Esophagus (tissue), 2 donors: ENCODE data around the gene CCS. TPM values are rescaled to one million over a fixed set of nuclear protein-coding genes. Genes with fewer than 3 reads are reported as not detected.

ENCODE experiments used
- H3K27ac ChIP-seq, 2 donors: one replicate each; pipeline ENCODE4 v1.5.1; 2013; ENCODE audit warnings: low read depth in 2 of 2, mild to moderate bottlenecking in 2 of 2, inconsistent platforms in 1 of 2, low read length in 1 of 2, moderate library complexity in 1 of 2
- H3K27me3 ChIP-seq, 2 donors: one replicate each; pipeline ENCODE4 v1.6.1; 2013; ENCODE audit warnings: low read length in 2 of 2, control low read depth in 1 of 2, mild to moderate bottlenecking in 1 of 2; ENCODE audit not compliant: insufficient read depth in 2 of 2, control insufficient read depth in 1 of 2
- H3K36me3 ChIP-seq, 2 donors: one replicate each; pipeline ENCODE4 v1.6.1; 2013; ENCODE audit warnings: low read length in 1 of 2; ENCODE audit not compliant: control insufficient read depth in 2 of 2, insufficient read depth in 2 of 2
- H3K4me1 ChIP-seq, 2 donors: one replicate each; pipeline ENCODE4 v1.6.1; 2013; ENCODE audit warnings: low read length in 1 of 2; ENCODE audit not compliant: control insufficient read depth in 2 of 2, insufficient read depth in 2 of 2
- H3K4me3 ChIP-seq, 2 donors: one replicate each; pipeline ENCODE4 v1.5.1; 2013; ENCODE audit warnings: low read length in 2 of 2, mild to moderate bottlenecking in 2 of 2, low read depth in 1 of 2, moderate library complexity in 1 of 2
- H3K9me3 ChIP-seq, 2 donors: one replicate each; pipeline ENCODE4 v1.6.1; 2013; ENCODE audit warnings: mild to moderate bottlenecking in 2 of 2, low read depth in 1 of 2, low read length in 1 of 2, moderate library complexity in 1 of 2; ENCODE audit not compliant: control insufficient read depth in 2 of 2, insufficient read depth in 1 of 2
- WGBS, 2 donors: extraction: QIAGEN DNeasy Blood & Tissue Kit; methylation state at CpG; one replicate each; pipeline ENCODE4 v1.1.7; 2013; 5-methylcytosine and 5-hydroxymethylcytosine counted together
- polyA plus RNA-seq, 2 donors: library from polyadenylated mRNA; stranded (reverse); fragments of 200-250 nt; gene quantifications; one replicate each; pipeline ENCODE4 v1.2.3, GENCODE V29; 2013
- donor health status: healthy with polysubstance abuse.
- donor health status: Bipolar disorder and iron deficiency.

Gene CCS
- polyA plus RNA-seq, 2 donors, result 27.9 to 39.8 TPM

GRCh38 chr11:66643745-66644437 lies 50.9 kb downstream of the CCS start:
- no peak overlapping the region for H3K4me3 ChIP-seq
- WGBS, 2 donors, result 82 to 89% methylated on average over 24 of the region's 24 CpGs
- H3K27me3 ChIP-seq, result no peaks in the 10 kb centered on the region
- peaks cover 19 to 26% of the 10 kb centered on the region in 2 donors for H3K36me3 ChIP-seq
- no peaks in the 10 kb centered on the region for H3K9me3 ChIP-seq
- H3K4me1 ChIP-seq, result peaks cover 8 to 14% of the 10 kb centered on the region in 2 donors
- no peak overlapping the region for H3K27ac ChIP-seq

- H3K27me3 ChIP-seq, result no peaks in the 10 kb centered on the region
- no peaks in the 10 kb centered on the region for H3K9me3 ChIP-seq
- peaks cover 8 to 11% of the 10 kb centered on the region in 2 donors for H3K4me1 ChIP-seq
- H3K36me3 ChIP-seq, result peaks cover 10 to 28% of the 10 kb centered on the region in 2 donors
- no peak overlapping the region for H3K27ac ChIP-seq
- no peak overlapping the region for H3K4me3 ChIP-seq
- 77 to 84% methylated on average over 4 of the region's 4 CpGs for WGBS, 2 donors
Measured at GRCh38 chr11:66646828-66647227, 53.8 kb downstream of the CCS start.

GRCh38 chr11:66649903-66650302 lies 56.9 kb downstream of the CCS start:
- no peaks in the 10 kb centered on the region for H3K9me3 ChIP-seq
- 86 to 87% methylated on average over 5 of the region's 5 CpGs for WGBS, 2 donors
- H3K36me3 ChIP-seq, result peaks cover 5 to 23% of the 10 kb centered on the region in 2 donors
- no peak overlapping the region for H3K4me3 ChIP-seq
- H3K27ac ChIP-seq, result no peak overlapping the region
- H3K27me3 ChIP-seq, result no peaks in the 10 kb centered on the region
- peaks cover 4% of the 10 kb centered on the region in 2 donors for H3K4me1 ChIP-seq

GRCh38 chr11:66651016-66651415 lies 58.0 kb downstream of the CCS start:
- no peaks in the 10 kb centered on the region for H3K27me3 ChIP-seq
- 83 to 94% methylated on average over 2 of the region's 2 CpGs for WGBS, 2 donors
- H3K9me3 ChIP-seq, result no peaks in the 10 kb centered on the region
- no peak overlapping the region for H3K27ac ChIP-seq
- peaks cover under 1 to 2% of the 10 kb centered on the region in 2 donors for H3K4me1 ChIP-seq
- H3K36me3 ChIP-seq, result peaks cover 4 to 20% of the 10 kb centered on the region in 2 donors
- no peak overlapping the region for H3K4me3 ChIP-seq

- Histone ChIP-seq H3K36me3 (peaks cover 0 to 11% of the 10 kb centered on the region in 2 donors), H3K4me1 (no peaks in the 10 kb centered on the region), H3K4me3 (no peak overlapping the region), H3K9me3 (no peaks in the 10 kb centered on the region), H3K27ac (no peak overlapping the region), H3K27me3 (no peaks in the 10 kb centered on the region)
- 86 to 90% methylated on average over 7 of the region's 7 CpGs for WGBS, 2 donors
Measured at GRCh38 chr11:66652651-66653050, 59.7 kb downstream of the CCS start.

- Histone ChIP-seq H3K36me3 (peaks cover 0 to 11% of the 10 kb centered on the region in 2 donors), H3K9me3 (no peaks in the 10 kb centered on the region), H3K27me3 (no peaks in the 10 kb centered on the region), H3K4me1 (no peaks in the 10 kb centered on the region), H3K27ac (no peak overlapping the region), H3K4me3 (no peak overlapping the region)
- WGBS, 2 donors, result 91% methylated on average over 6 of the region's 6 CpGs
Measured at GRCh38 chr11:66653123-66653522, 60.1 kb downstream of the CCS start.

Other genes starting within 250 kb of the CCS start
- gene BRMS1, start 248.1 kb upstream of the CCS start, polyA plus RNA-seq, result 10 to 100 TPM; 44.1 to 49.9 TPM
- gene B4GAT1, start 245.6 kb upstream of the CCS start, polyA plus RNA-seq, result 1 to 10 TPM; 4.9 to 7.0 TPM
- gene SLC29A2, start 221.4 kb upstream of the CCS start, polyA plus RNA-seq, result 1 to 10 TPM; 4.7 to 7.8 TPM
- under 1 TPM; 0.16 to 0.31 TPM for gene NPAS4, start 172.2 kb upstream of the CCS start, polyA plus RNA-seq
- gene MRPL11, start 154.3 kb upstream of the CCS start, polyA plus RNA-seq, result 10 to 100 TPM; 27.2 to 51.1 TPM
- 1 to 10 TPM; 5.5 to 7.8 TPM for gene PELI3, start 126.3 kb upstream of the CCS start, polyA plus RNA-seq
- 10 to 100 TPM; 16.3 to 29.6 TPM for gene DPP3, start 112.8 kb upstream of the CCS start, polyA plus RNA-seq
- 10 to 100 TPM in 1 of 2 donors, 1 to 10 TPM in 1; 9.3 to 15.3 TPM for gene BBS1, start 82.5 kb upstream of the CCS start, polyA plus RNA-seq
- 1 to 10 TPM; 5.9 to 6.0 TPM for gene ZDHHC24, start 47.1 kb upstream of the CCS start, polyA plus RNA-seq
- gene ACTN3, start 46.3 kb upstream of the CCS start, polyA plus RNA-seq, result under 1 TPM; 0.02 TPM
- 10 to 100 TPM in 1 of 2 donors, 1 to 10 TPM in 1; 4.2 to 10.2 TPM for gene CTSF, start 24.6 kb upstream of the CCS start, polyA plus RNA-seq
- gene CCDC87, start 122 bp upstream of the CCS start, polyA plus RNA-seq, result under 1 TPM; 0.09 to 0.12 TPM
- 10 to 100 TPM; 20.6 to 34.2 TPM for gene RBM14, start 23.4 kb downstream of the CCS start, polyA plus RNA-seq
- gene RBM4, start 45.5 kb downstream of the CCS start, polyA plus RNA-seq, result 10 to 100 TPM; 54.6 to 80.8 TPM
- 10 to 100 TPM; 12.0 to 12.8 TPM for gene RBM4B, start 84.7 kb downstream of the CCS start, polyA plus RNA-seq
- 10 to 100 TPM; 61.3 to 63.4 TPM for gene SPTBN2, start 136.0 kb downstream of the CCS start, polyA plus RNA-seq